Retinal pigment epithelial cell (primary cell): ENCODE results near the gene LRRK1.

ENCODE experiments used
- DNase-seq: peaks from one replicate; pipeline ENCODE4 v3.0.0-alpha.2; 2010; ENCODE audit warnings: low read depth
- H3K4me3 ChIP-seq: 2 replicates; pipeline ENCODE4 v1.5.1; 2011; ENCODE audit warnings: mild to moderate bottlenecking, low read length, control low read depth, moderate library complexity
- TF ChIP-seq, protein P1 (sequence below): conservative IDR thresholded peaks from 2 replicates; pipeline ENCODE4 v1.5.1; 2011; ENCODE audit warnings: low read depth, low read length, control low read depth, inconsistent platforms

LRRK1 gene

DNA sequence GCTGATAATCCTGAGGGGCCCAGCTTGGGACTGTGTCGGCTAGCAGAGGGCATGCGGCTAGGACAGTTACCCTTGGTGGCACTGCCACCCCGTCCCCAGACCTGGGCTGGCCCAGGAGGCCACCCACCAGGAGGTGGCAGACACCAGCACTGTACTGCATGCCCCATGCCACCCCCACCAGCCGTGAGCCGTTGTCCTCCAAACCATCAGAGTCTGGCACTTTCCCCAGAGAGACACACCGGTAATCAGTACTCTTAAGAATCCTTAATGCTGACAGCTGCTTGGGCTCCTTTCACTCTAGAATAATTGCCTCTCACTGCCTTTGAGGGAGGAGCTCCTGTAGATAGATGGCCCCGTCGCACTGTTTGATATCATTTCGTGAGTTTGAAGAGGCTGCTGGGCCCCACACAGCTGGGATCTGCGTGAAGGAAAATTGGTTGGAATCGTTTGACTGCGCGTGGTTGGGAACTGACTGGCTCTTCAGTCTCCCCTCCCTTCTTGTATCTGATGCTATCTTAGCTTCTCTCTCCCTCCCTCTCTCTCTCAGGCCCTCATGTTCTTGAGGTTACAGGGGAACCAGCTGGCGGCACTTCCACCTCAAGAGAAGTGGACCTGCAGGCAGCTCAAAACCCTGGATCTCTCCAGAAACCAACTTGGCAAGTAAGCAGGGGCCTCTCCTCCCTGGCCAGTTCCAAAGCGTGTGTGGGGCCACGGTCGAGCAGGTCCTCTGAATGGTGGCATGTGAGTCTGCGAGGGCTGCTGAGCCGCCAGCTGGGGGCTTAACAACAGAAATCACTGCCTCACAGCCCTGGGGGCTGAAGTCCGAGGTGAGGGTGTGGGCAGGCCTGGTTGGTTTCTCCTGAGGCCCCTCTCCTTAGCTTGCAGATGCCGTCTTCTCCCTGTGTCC, 94.9 kb downstream of the LRRK1 start:
- TF ChIP-seq, protein P1, sequence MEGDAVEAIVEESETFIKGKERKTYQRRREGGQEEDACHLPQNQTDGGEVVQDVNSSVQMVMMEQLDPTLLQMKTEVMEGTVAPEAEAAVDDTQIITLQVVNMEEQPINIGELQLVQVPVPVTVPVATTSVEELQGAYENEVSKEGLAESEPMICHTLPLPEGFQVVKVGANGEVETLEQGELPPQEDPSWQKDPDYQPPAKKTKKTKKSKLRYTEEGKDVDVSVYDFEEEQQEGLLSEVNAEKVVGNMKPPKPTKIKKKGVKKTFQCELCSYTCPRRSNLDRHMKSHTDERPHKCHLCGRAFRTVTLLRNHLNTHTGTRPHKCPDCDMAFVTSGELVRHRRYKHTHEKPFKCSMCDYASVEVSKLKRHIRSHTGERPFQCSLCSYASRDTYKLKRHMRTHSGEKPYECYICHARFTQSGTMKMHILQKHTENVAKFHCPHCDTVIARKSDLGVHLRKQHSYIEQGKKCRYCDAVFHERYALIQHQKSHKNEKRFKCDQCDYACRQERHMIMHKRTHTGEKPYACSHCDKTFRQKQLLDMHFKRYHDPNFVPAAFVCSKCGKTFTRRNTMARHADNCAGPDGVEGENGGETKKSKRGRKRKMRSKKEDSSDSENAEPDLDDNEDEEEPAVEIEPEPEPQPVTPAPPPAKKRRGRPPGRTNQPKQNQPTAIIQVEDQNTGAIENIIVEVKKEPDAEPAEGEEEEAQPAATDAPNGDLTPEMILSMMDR = no peak
- DNase-seq = no peak
- no peak overlapping the region for H3K4me3 ChIP-seq

GRCh38 chr15:101014921-101015841, 96.0 kb downstream of the LRRK1 start:
- no peak for DNase-seq
- no peak overlapping the region for H3K4me3 ChIP-seq
- TF ChIP-seq, protein P1 = peak; percentile 93

DNA sequence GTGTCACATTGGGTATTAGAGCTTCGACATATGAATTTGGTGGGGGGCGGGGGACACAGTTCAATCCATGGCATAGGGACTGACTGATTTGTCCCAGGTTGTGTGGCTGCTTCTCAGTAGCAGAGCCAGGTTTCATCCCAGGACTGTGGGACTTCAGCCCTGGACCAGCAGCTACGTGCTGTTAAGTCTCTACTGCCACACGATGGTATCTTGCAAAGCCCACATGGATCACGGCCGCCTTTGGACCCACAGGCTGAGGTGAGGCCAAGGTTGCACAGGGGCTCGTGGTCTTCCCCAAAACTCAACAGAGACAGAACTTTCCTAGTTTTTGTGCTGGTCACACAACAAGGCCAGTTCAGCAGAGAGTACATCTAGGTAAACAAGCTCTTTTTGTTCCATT, 97.4 kb downstream of the LRRK1 start:
- TF ChIP-seq, protein P1 = no peak
- no peak for DNase-seq
- H3K4me3 ChIP-seq = no peak overlapping the region

- DNase-seq = no peak
- no peak overlapping the region for H3K4me3 ChIP-seq
- TF ChIP-seq, protein P1 = peak; percentile 11
Measured at GRCh38 chr15:101017093-101017754, 98.1 kb downstream of the LRRK1 start.

DNA sequence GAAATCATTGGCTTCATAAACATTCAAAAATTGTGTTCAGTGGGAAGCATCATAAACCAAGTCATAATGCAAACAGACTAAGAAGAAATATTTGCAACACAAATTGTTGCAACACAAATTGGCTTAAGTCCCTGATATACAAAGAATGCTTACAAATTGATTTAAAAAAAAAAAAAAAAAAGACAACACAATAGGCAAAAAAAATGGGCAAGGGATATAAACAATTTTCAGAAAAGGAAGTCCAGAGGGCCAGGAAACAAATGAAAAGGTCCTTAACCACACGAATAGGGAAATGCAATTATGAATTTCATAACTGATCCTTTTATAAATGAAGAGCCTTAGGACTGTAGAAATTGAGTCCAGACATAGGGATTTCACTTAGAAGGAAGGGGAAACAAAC, 98.9 kb downstream of the LRRK1 start:
- no peak for DNase-seq
- no peak overlapping the region for H3K4me3 ChIP-seq
- TF ChIP-seq, protein P1 = no peak

DNA sequence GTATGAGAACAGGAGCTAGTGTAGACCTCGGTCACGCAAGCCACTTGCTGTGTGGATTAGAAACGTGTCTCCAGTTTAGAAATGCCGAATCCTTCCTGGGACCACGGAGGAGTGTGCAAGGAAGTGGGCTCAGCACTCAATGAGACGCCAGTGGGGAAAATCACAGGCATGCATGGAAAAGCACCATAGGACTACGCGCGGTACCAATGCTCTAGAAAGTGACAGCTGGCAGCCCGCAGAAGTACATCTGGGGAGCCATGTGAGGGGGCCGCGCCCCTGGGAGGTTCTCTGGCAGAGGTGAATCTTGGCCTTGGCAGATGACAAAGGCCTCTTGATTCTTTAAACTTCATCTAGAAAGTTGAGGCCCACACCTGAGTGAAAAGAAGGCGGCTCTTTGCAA, 99.3 kb downstream of the LRRK1 start:
- no peak overlapping the region for H3K4me3 ChIP-seq
- no peak for DNase-seq
- TF ChIP-seq, protein P1 = no peak
